SK-N-MC (cell line): ENCODE results near the gene C3orf22.

Experiments used
- EZH2 ChIP-seq: fragments of 200-600 bp; sonication (generic); IDR thresholded peaks from one replicate; pipeline ENCODE4 v1.6.1; 2017; ENCODE audit warnings: antibody characterized with exemption
- FOXP2 ChIP-seq: optimal IDR thresholded peaks from 2 replicates; pipeline ENCODE3; 2011; ENCODE audit warnings: mild to moderate bottlenecking, moderate library complexity; ENCODE audit not compliant: insufficient read depth; ENCODE audit errors: extremely low read length, control extremely low read depth
- POLR2AphosphoS5 ChIP-seq: IDR thresholded peaks from 2 replicates; pipeline ENCODE4 v1.6.1; 2012; ENCODE audit warnings: mild to moderate bottlenecking, low read depth, low read length, borderline replicate concordance

DNA sequence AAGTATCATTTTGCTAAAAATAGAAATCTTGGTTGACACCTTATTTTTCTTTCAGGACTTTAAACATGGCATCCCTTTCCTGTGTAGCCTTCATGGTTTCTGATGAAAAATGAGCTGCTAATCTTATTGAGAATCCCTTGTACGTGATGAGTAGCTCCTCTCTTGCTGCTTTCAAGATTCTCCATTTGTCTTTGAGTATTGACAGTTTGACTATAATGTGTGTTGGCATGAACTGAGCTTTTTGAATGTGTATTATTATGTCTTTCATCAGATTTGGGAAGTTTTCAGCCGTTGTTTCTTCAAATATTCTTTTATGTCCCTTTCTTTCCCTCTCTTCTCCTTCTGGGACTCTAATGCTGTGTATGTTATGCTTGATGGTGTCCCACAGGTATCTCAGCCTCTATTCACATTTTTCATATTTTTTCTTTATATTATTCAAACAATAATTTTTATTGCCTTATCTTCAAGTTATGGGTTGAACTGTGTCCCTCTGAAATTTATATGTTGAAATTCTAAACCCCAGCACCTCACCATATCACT, 4.1 kb upstream of the C3orf22 start:
- no peak for TF ChIP-seq EZH2
- no peak for TF ChIP-seq POLR2AphosphoS5
- no peak for TF ChIP-seq FOXP2
